K562 (cell line): ENCODE results near the gene UBL7. TPM values are rescaled to one million over a fixed set of nuclear protein-coding genes. Genes with fewer than 3 reads are reported as not detected.

Experiments used
- ATAC-seq: fragments of 200-7000 bp; cut with Tn5 transposase; 3 replicates; pipeline ENCODE4 v1.9.1; 2020; ENCODE audit warnings: moderate library complexity
- BruUV-seq: library from RNA; stranded (reverse); fragments of 400-500 nt; replicated peaks from 2 replicates; lab custom pipeline; 2021; lab: Mats Ljungman, UMichigan
- CTCF ChIA-PET: fragments of 300-600 bp; formaldehyde crosslinking; extraction: SDS; loops from one replicate; lab custom pipeline; 2021; ENCODE audit warnings: low intra/inter-chr PET ratio; lab: Yijun Ruan, JAX
- POLR2A ChIA-PET: fragments of 300-600, 350-650 bp; sonication (Branson Sonifier 250); formaldehyde crosslinking; extraction: SDS; loops from one replicate; lab custom pipeline; 2021; ENCODE audit warnings: antibody characterized with exemption, inconsistent platforms; lab: Yijun Ruan, JAX
- DNase-seq, 4 experiments: peaks; one replicate each; pipeline versions ENCODE4 v3.0.0 to v3.0.0-alpha.2; 2011 to 2018; ENCODE audit warnings: low spot score in 3 of 4, mixed read lengths in 3 of 4; ENCODE audit errors: extremely low read depth in 1 of 4
- FAIRE-seq: peaks from 2 replicates; lab custom pipeline; 2011; peaks lifted over from hg19 to GRCh38; lab: Jason Lieb, UNC
- H2AFZ ChIP-seq: 2 replicates; pipeline ENCODE4 v1.6.0; 2011; ENCODE audit warnings: low read depth, low read length, control low read depth, inconsistent platforms
- H3K27ac ChIP-seq: fragments of 200-600 bp; 3 replicates; pipeline ENCODE4 v1.8.0; 2011; ENCODE audit warnings: low read depth, mild to moderate bottlenecking, control low read depth, inconsistent platforms, low read length, moderate library complexity, mixed read lengths; ENCODE audit errors: extremely low read depth
- H3K27me3 ChIP-seq, 2 experiments: fragments of 300-600 bp in 1 of 2; 2 replicates in 1 of 2; 3 replicates in 1 of 2; pipeline versions ENCODE4 v1.6.0 to v1.8.0; 2011; ENCODE audit warnings: inconsistent platforms in 2 of 2, low read length in 2 of 2, mild to moderate bottlenecking in 1 of 2, mixed read lengths in 1 of 2, moderate library complexity in 1 of 2; ENCODE audit not compliant: control insufficient read depth in 2 of 2, insufficient read depth in 2 of 2
- H3K36me3 ChIP-seq: fragments of 300-600 bp; 3 replicates; pipeline ENCODE4 v1.8.0; 2011; ENCODE audit warnings: mild to moderate bottlenecking, low read length, inconsistent platforms; ENCODE audit not compliant: control insufficient read depth, insufficient read depth
- H3K4me1 ChIP-seq, 2 experiments: fragments of 200-600 bp in 1 of 2; replicated peaks in 1 of 2; 2 replicates in 1 of 2; 3 replicates in 1 of 2; pipeline versions ENCODE4 v1.5.1 to v1.8.0; 2011; ENCODE audit warnings: inconsistent platforms in 2 of 2, low read length in 2 of 2, mild to moderate bottlenecking in 1 of 2, mixed read lengths in 1 of 2, moderate library complexity in 1 of 2; ENCODE audit not compliant: control insufficient read depth in 2 of 2, insufficient read depth in 2 of 2
- H3K4me2 ChIP-seq: 2 replicates; pipeline ENCODE4 v1.6.1; 2011; ENCODE audit warnings: low read length, control low read depth, inconsistent platforms, mixed read lengths; ENCODE audit not compliant: insufficient read depth
- H3K4me3 ChIP-seq: fragments of 200-600 bp; sonication (generic), shearing (Covaris generic); 2 replicates; pipeline ENCODE4 v1.5.1; 2016; ENCODE audit warnings: control low read depth, inconsistent platforms
- H3K79me2 ChIP-seq: fragments of 200-600 bp; 3 replicates; pipeline ENCODE4 v1.8.0; 2011; ENCODE audit warnings: low read length, inconsistent platforms; ENCODE audit not compliant: control insufficient read depth, insufficient read depth
- H3K9ac ChIP-seq, 2 experiments: 2 replicates each; pipeline versions ENCODE4 v1.6.0 to v1.6.1; 2011; ENCODE audit warnings: low read depth in 2 of 2, low read length in 2 of 2, control low read depth in 1 of 2, inconsistent platforms in 1 of 2, mild to moderate bottlenecking in 1 of 2, mixed read lengths in 1 of 2; ENCODE audit not compliant: insufficient read depth in 1 of 2
- H3K9me1 ChIP-seq: one replicate; pipeline ENCODE4 v1.6.0; 2011; ENCODE audit warnings: inconsistent platforms, mild to moderate bottlenecking, low read length, moderate library complexity; ENCODE audit not compliant: control insufficient read depth, insufficient read depth
- H3K9me3 ChIP-seq: replicated peaks from 2 replicates; pipeline ENCODE4 v1.5.1; 2011; ENCODE audit warnings: low read depth, low read length, inconsistent platforms; ENCODE audit not compliant: control insufficient read depth, insufficient read depth
- H4K20me1 ChIP-seq: replicated peaks from 2 replicates; pipeline ENCODE4 v1.6.1; 2011; ENCODE audit warnings: low read length, inconsistent platforms, mixed read lengths; ENCODE audit not compliant: control insufficient read depth, insufficient read depth
- BHLHE40 ChIP-seq: IDR thresholded peaks from 2 replicates; pipeline ENCODE4 v1.6.1; 2011; ENCODE audit warnings: low read length, improper control_type of control experiment
- CBFA2T2 ChIP-seq: fragments of 450-650 bp; conservative IDR thresholded peaks from 2 replicates; pipeline ENCODE4 v1.6.1; 2017; ENCODE audit warnings: mild to moderate bottlenecking
- DACH1 ChIP-seq: fragments of 450-650 bp; IDR thresholded peaks from 2 replicates; pipeline ENCODE4 v1.6.1; 2018; ENCODE audit not compliant: partially characterized antibody
- GATAD2B ChIP-seq: fragments of 450-650 bp; IDR thresholded peaks from 2 replicates; pipeline ENCODE4 v1.6.1; 2017; ENCODE audit warnings: mild to moderate bottlenecking, borderline replicate concordance
- HBP1 ChIP-seq: fragments of 450-650 bp; formaldehyde crosslinking; IDR thresholded peaks from 2 replicates; pipeline ENCODE4 v1.4.0; 2022; ENCODE audit warnings: missing genetic modification characterization
- KAT8 ChIP-seq: fragments of 450-650 bp; IDR thresholded peaks from 2 replicates; pipeline ENCODE4 v1.6.1; 2016; ENCODE audit warnings: low read depth, mild to moderate bottlenecking
- NFIC ChIP-seq: fragments of 450-650 bp; IDR thresholded peaks from 2 replicates; pipeline ENCODE4 v1.6.1; 2017; ENCODE audit warnings: mild to moderate bottlenecking, inconsistent platforms
- PREB ChIP-seq: sonication (generic); formaldehyde crosslinking; IDR thresholded peaks from 2 replicates; pipeline ENCODE4 v1.8.1; 2023; ENCODE audit warnings: mild to moderate bottlenecking, missing genetic modification reagents
- PURB ChIP-seq: sonication (generic); formaldehyde crosslinking; IDR thresholded peaks from 2 replicates; pipeline ENCODE4 v1.9.0; 2021; ENCODE audit warnings: low read depth, mild to moderate bottlenecking, missing genetic modification reagents
- RCOR1 ChIP-seq, 2 experiments: IDR thresholded peaks; 2 replicates each; pipeline ENCODE4 v1.6.1; 2012; ENCODE audit warnings: low read depth in 2 of 2, low read length in 2 of 2, borderline replicate concordance in 1 of 2, improper control_type of control experiment in 1 of 2
- RNF2 ChIP-seq: sonication (generic); IDR thresholded peaks from 2 replicates; pipeline ENCODE4 v1.6.1; 2016
- SETDB1 ChIP-seq: IDR thresholded peaks from one replicate; pipeline ENCODE4 v1.6.1; 2012; ENCODE audit warnings: low read length, control low read depth, inconsistent platforms
- TRIM24 ChIP-seq, 2 experiments: fragments of 450-650 bp; IDR thresholded peaks; 2 replicates each; pipeline ENCODE4 v1.6.1; 2016
- ZNF699 ChIP-seq: fragments of 250-450 bp; sonication (Bioruptor Pico); IDR thresholded peaks from 2 replicates; pipeline ENCODE4 v1.8.0; 2021; ENCODE audit warnings: mild to moderate bottlenecking, moderate library complexity; ENCODE audit not compliant: insufficient replicate concordance
- ZNF717 ChIP-seq: fragments of 250-450 bp; sonication (Bioruptor Pico); IDR thresholded peaks from 2 replicates; pipeline ENCODE4 v1.5.0; 2021
- ZSCAN32 ChIP-seq: fragments of 450-650 bp; formaldehyde crosslinking; IDR thresholded peaks from 2 replicates; pipeline ENCODE4 v1.4.0; 2020; ENCODE audit warnings: mild to moderate bottlenecking, moderate library complexity
- WGBS: fragments of 100-300 bp; shearing (Covaris generic); methylation state at CpG from one replicate; pipeline ENCODE4 v1.1.6; 2016; ENCODE audit warnings: low coverage, mixed read lengths; ENCODE audit not compliant: insufficient coverage; ENCODE audit errors: missing lambda C conversion rate; 5-methylcytosine and 5-hydroxymethylcytosine counted together
- in situ Hi-C: fragments of 300-500 bp; cut with MboI; formaldehyde crosslinking; loops from 4 replicates; pipeline ENCODE4 v1.15.0; 2018; ENCODE audit warnings: inconsistent platforms, mixed read lengths
- intact Hi-C: fragments of 100-400 bp; cut with micrococcal nuclease; formaldehyde crosslinking; loops from 2 replicates; pipeline ENCODE4 v1.14.2; 2022
- polyA plus RNA-seq, 8 experiments: library from polyadenylated mRNA; depleted of rRNA in 4 of 8; stranded (reverse) in 5 of 8; unstranded in 3 of 8; fragments of >200 nt; fragmentation: Nextera tagmentation in 2 of 8; fragmentation: Illumina TruSeq in 1 of 8; extraction: Ambion mirVana in 2 of 8; extraction: Trizol in 1 of 8; gene quantifications; 2 replicates each; pipeline versions ENCODE4 v1.2.1 to v1.2.3, GENCODE V29; 2011 to 2014; ENCODE audit warnings: inconsistent platforms in 1 of 8, missing spikeins in 1 of 8
- total RNA-seq, 7 experiments: library from RNA; depleted of rRNA in 6 of 7; stranded (reverse); fragments of >200 nt in 6 of 7; fragmentation: Illumina TruSeq in 2 of 7; extraction: Trizol in 2 of 7; gene quantifications; 2 replicates each; pipeline versions ENCODE4 v1.2.1 to v1.2.3, GENCODE V29; 2011 to 2021; ENCODE audit warnings: low replicate concordance in 1 of 7

The UBL7 gene
- total and polyA plus RNA-seq, 9 of the 15 experiments (the other 6 are each of a cell fraction or from before 2014, with no cell fraction given): 19.2 to 63.4 (median 44.9) TPM

DNA sequence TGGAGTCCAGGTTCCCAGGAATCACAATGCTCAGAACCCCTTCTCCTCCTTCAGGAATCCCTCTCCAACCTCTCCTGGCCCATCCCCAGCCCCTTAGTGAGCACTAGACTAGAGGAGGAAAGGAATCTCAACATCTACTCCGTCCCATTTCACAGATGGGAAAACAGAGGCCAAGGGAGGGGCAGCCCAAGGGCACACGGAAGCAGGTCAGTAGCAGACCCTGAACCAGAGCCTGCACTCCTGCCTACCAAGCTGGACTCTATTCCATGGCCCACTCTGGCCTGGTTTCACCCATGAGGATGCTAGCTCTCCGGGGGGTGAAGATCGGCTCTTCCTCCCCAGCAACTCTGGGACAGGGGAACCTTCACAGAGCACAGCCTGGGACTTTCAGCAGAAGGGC is 41.5 kb downstream of the UBL7 start (continued):
- no peak for TF ChIP-seq PREB (CRISPR knock-in tag)

DNA sequence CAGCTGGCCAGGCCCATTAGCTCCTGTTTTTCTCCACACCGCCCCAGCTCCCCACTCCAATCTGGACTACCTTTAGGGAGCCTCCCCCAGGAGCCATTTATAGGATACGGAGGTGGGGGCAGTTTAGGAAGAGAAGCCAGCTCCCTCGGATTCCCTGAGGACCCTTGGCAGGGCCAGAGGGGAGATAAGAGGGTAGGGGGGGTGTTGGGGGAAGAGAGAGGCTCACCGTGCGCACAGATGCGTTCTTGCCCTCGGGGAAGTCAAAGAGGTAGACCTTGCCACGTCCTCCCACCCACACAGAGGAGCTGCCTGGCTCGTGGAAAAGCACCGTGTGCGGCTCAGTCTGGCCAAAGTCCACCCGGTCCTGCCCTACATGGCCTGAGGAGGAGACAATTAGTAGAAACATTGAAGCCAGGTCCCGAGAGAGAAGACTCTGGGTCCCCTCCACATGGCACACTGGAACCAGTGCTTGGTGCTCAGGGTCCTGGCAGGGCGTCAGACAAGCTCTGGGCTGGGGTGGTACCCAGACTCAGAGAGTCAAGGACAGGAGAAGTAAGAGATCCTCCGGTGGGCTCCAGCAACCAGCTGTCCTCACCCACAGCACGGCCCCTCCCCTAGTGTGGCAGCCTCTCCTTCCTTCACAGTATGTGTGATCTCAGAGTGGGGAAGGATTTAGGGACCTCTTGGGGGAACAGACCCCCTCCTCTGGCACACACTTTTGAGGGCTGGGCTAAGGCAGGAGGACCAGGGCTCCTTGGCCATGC is 42.2 kb downstream of the UBL7 start:
- peak overlapping the region in 1 of 2 experiments; percentile 82; a peak in 2 of 4 replicates for H3K9ac ChIP-seq

More for the DNA sequence above, 42.2 kb downstream of the UBL7 start:
- Histone ChIP-seq H4K20me1 (peaks cover 18% of the 10 kb centered on the region), H3K4me2 (no peak overlapping the region), H3K9me1 (peaks cover 8% of the 10 kb centered on the region), H3K27me3 (no peaks in the 10 kb centered on the region), H3K9me3 (no peaks in the 10 kb centered on the region), H2AFZ (no peak overlapping the region), H3K36me3 (peaks cover 56% of the 10 kb centered on the region; the same call in 2 of the 3 replicates), H3K4me3 (no peak overlapping the region), H3K79me2 (peaks cover 53% of the 10 kb centered on the region), H3K4me1 (peaks cover 30 to 58% of the 10 kb centered on the region in 2 experiments; a peak in 4 of 5 replicates), H3K27ac (no peak overlapping the region)
- ChIA-PET CTCF (no interaction called here), POLR2A (interaction anchor here (0.5 to 1.6 kb wide), 4 partner anchors 10 to 253 kb away, joined by 3 to 4 read pairs (median 4); no protein-coding TSS in a partner anchor)
- DNase-seq: no peak
- intact Hi-C loops (no loop called here), in situ Hi-C loops (no loop called here)
- TF ChIP-seq GATAD2B: no peak
- TF ChIP-seq ZNF717: no peak
- TF ChIP-seq ZNF699 (CRISPR knock-in tag): no peak
- TF ChIP-seq RCOR1 (IDR thresholded peaks at IDR 0.05; ENCODE audit: borderline replicate concordance in 1 of 2, low read depth in 2 of 2, low read length in 2 of 2): no peak
- TF ChIP-seq HBP1 (CRISPR knock-in tag): no peak
- TF ChIP-seq SETDB1: no peak
- TF ChIP-seq PURB (CRISPR knock-in tag): no peak
- TF ChIP-seq DACH1: no peak
- no peak for TF ChIP-seq RNF2
- TF ChIP-seq NFIC: no peak
- TF ChIP-seq ZSCAN32 (CRISPR knock-in tag): no peak
- TF ChIP-seq BHLHE40: no peak
- no peak for TF ChIP-seq KAT8
- no peak for TF ChIP-seq CBFA2T2
- no peak for TF ChIP-seq TRIM24 (IDR thresholded peaks at IDR 0.05)
- ATAC-seq: no peak
- WGBS: 75% methylated on average over 14 of the region's 16 CpGs
- no peak for FAIRE-seq
- no TSS peak for BruUV-seq
